Measurements from ENCODE around the gene NMU. TPM values are rescaled to one million over a fixed set of nuclear protein-coding genes. Genes with fewer than 3 reads are reported as not detected.

Gene NMU
- total and polyA plus RNA-seq, 8 donors: 0.56 to 46.1 (median 1.1) TPM; not detected in 4

GRCh38 chr4:55608591-55608990, 27.5 kb downstream of the NMU start:
- 72 to 84% (median 79%) methylated on average over 1 of the region's 1 CpG for WGBS, 5 donors
- Histone ChIP-seq H3K27ac (no peak overlapping the region), H3K27me3 (no peaks in the 10 kb centered on the region), H3K4me3 (no peak overlapping the region), H3K9me3 (no peaks in the 10 kb centered on the region), H3K4me1 (no peaks in the 10 kb centered on the region), H3K36me3 (no peaks in the 10 kb centered on the region)
- intact Hi-C loops (cut with DNase I; ENCODE audit: low total_unique reads): no loop called here
- DNase-seq: no peak
- TF ChIP-seq POLR2AphosphoS5 (IDR thresholded peaks at IDR 0.05) (no peak), POLR2A (IDR thresholded peaks at IDR 0.05) (no peak), EP300 (IDR thresholded peaks at IDR 0.05) (no peak)

GRCh38 chr4:55604996-55605395, 31.1 kb downstream of the NMU start:
- no peak for DNase-seq
- no peak overlapping the region for H3K4me3 ChIP-seq
- H3K27ac ChIP-seq: no peak overlapping the region
- H3K4me1 ChIP-seq: no peaks in the 10 kb centered on the region
- no peaks in the 10 kb centered on the region for H3K27me3 ChIP-seq
- no peaks in the 10 kb centered on the region for H3K36me3 ChIP-seq
- no peaks in the 10 kb centered on the region for H3K9me3 ChIP-seq
- intact Hi-C loops (cut with DNase I; ENCODE audit: low total_unique reads): no loop called here
- TF ChIP-seq POLR2A (IDR thresholded peaks at IDR 0.05) (no peak), POLR2AphosphoS5 (IDR thresholded peaks at IDR 0.05) (no peak), CTCF (IDR thresholded peaks at IDR 0.05) (no peak), EP300 (IDR thresholded peaks at IDR 0.05) (no peak)
- 79 to 87% (median 81%) methylated on average over 7 of the region's 7 CpGs for whole genome bisulfite sequencing, 5 donors

GRCh38 chr4:55600640-55601039, 35.5 kb downstream of the NMU start:
- Histone ChIP-seq H3K27ac (no peak overlapping the region), H3K4me1 (no peaks in the 10 kb centered on the region), H3K27me3 (no peaks in the 10 kb centered on the region), H3K4me3 (no peak overlapping the region), H3K36me3 (no peaks in the 10 kb centered on the region), H3K9me3 (no peaks in the 10 kb centered on the region)
- intact Hi-C loops (cut with DNase I; ENCODE audit: low total_unique reads): no loop called here
- DNase-seq: no peak
- TF ChIP-seq EP300 (IDR thresholded peaks at IDR 0.05): no peak
- TF ChIP-seq CTCF (IDR thresholded peaks at IDR 0.05): no peak
- no peak for TF ChIP-seq POLR2A (IDR thresholded peaks at IDR 0.05)
- no peak for TF ChIP-seq POLR2AphosphoS5 (IDR thresholded peaks at IDR 0.05)

GRCh38 chr4:55598641-55599040, 37.5 kb downstream of the NMU start:
- Histone ChIP-seq H3K36me3 (no peaks in the 10 kb centered on the region), H3K27ac (no peak overlapping the region), H3K4me1 (no peaks in the 10 kb centered on the region), H3K4me3 (no peak overlapping the region), H3K27me3 (no peaks in the 10 kb centered on the region), H3K9me3 (no peaks in the 10 kb centered on the region)
- intact Hi-C loops (cut with DNase I; ENCODE audit: low total_unique reads): no loop called here
- no peak for DNase-seq
- WGBS, 5 donors: 93 to 97% (median 95%) methylated on average over 2 of the region's 2 CpGs
- TF ChIP-seq CTCF (IDR thresholded peaks at IDR 0.05) (no peak), POLR2A (IDR thresholded peaks at IDR 0.05) (no peak), POLR2AphosphoS5 (IDR thresholded peaks at IDR 0.05) (no peak), EP300 (IDR thresholded peaks at IDR 0.05) (no peak)

GRCh38 chr4:55592014-55592413, 44.1 kb downstream of the NMU start, which contains the start of gene PDCL2:
Gene PDCL2 (minus strand): TSS chr4:55592245. CDS start chr4:55592109, 136 bp downstream.
- TF ChIP-seq CTCF (IDR thresholded peaks at IDR 0.05) (no peak), EP300 (IDR thresholded peaks at IDR 0.05) (no peak)
- no peak within 1 kb of the TSS for H3K27ac ChIP-seq
- H3K9me3 ChIP-seq: peaks cover 0 to 14% (median 9%) of the 10 kb centered on the region in 4 donors
- H3K4me1 ChIP-seq: no peaks in the 10 kb centered on the region
- WGBS, 5 donors: 89 to 96% (median 95%) methylated on average over 24 of the region's 24 CpGs
- DNase-seq: peak in 1 of 2 donors; percentile 2
- H3K4me3 ChIP-seq: no peak within 1 kb of the TSS
- no peaks in the 10 kb centered on the region for H3K27me3 ChIP-seq
- intact Hi-C loops (cut with DNase I; ENCODE audit: low total_unique reads): no loop called here
- no peaks in the 10 kb centered on the region for H3K36me3 ChIP-seq
